HepG2 (cell line): Measurements from ENCODE around the gene S100A6. TPM values are rescaled to one million over a fixed set of nuclear protein-coding genes. Genes with fewer than 3 reads are reported as not detected.

Experiments used
- ATAC-seq: fragments of 200-7000 bp; cut with Tn5 transposase; 3 replicates; pipeline ENCODE4 v1.9.1; 2020; ENCODE audit warnings: mild to moderate bottlenecking, moderate library complexity
- BruUV-seq: library from RNA; stranded (reverse); fragments of 400-500 nt; replicated peaks from 2 replicates; lab custom pipeline; 2021; lab: Mats Ljungman, UMichigan
- CTCF ChIA-PET: fragments of 300-600 bp; formaldehyde crosslinking; extraction: SDS; loops from one replicate; lab custom pipeline; 2021; ENCODE audit warnings: low total read pairs, inconsistent platforms, low intra/inter-chr PET ratio; lab: Yijun Ruan, JAX
- POLR2A ChIA-PET: fragments of 350-600 bp; sonication (Branson Sonifier 250); formaldehyde crosslinking; loops from one replicate; lab custom pipeline; 2020; ENCODE audit warnings: antibody characterized with exemption, inconsistent platforms; lab: Yijun Ruan, JAX
- DNase-seq: peaks from one replicate; pipeline ENCODE4 v3.0.0-alpha.2; 2015; ENCODE audit warnings: low spot score
- FAIRE-seq: peaks from 3 replicates; lab custom pipeline; 2011; peaks lifted over from hg19 to GRCh38; lab: Jason Lieb, UNC
- H2AFZ ChIP-seq: one replicate; pipeline ENCODE4 v1.6.1; 2011; ENCODE audit warnings: low read length, inconsistent platforms
- H3K27ac ChIP-seq: fragments of 300-600 bp; 3 replicates; pipeline ENCODE4 v1.8.0; 2011; ENCODE audit warnings: mixed run types, mild to moderate bottlenecking, mixed read lengths, low read length, inconsistent platforms; ENCODE audit not compliant: insufficient read depth; ENCODE audit errors: extremely low read length
- H3K27me3 ChIP-seq, 2 experiments: fragments of 200-600 bp in 1 of 2; 2 replicates in 1 of 2; 3 replicates in 1 of 2; pipeline versions ENCODE4 v1.6.0 to v1.8.0; 2011; ENCODE audit warnings: low read length in 2 of 2, mild to moderate bottlenecking in 2 of 2, moderate library complexity in 2 of 2, inconsistent platforms in 1 of 2; ENCODE audit not compliant: insufficient read depth in 2 of 2, control insufficient read depth in 1 of 2
- H3K36me3 ChIP-seq, 2 experiments: fragments of 200-600 bp in 1 of 2; replicated peaks in 1 of 2; 2 replicates in 1 of 2; 3 replicates in 1 of 2; pipeline versions ENCODE4 v1.5.1 to v1.8.0; 2011; ENCODE audit warnings: low read length in 2 of 2, inconsistent platforms in 1 of 2; ENCODE audit not compliant: insufficient read depth in 2 of 2, control insufficient read depth in 1 of 2
- H3K4me1 ChIP-seq: 2 replicates; pipeline ENCODE4 v1.5.1; 2012; ENCODE audit warnings: low read length, inconsistent platforms; ENCODE audit not compliant: insufficient read depth
- H3K4me2 ChIP-seq: 2 replicates; pipeline ENCODE4 v1.6.0; 2011; ENCODE audit warnings: low read depth, low read length, inconsistent platforms
- H3K4me3 ChIP-seq, 3 experiments: fragments of 200-600 bp in 1 of 3; sonication (generic), shearing (Covaris generic) in 1 of 3; replicated peaks in 1 of 3; 2 replicates each; pipeline ENCODE4 v1.5.1; 2011 to 2016; ENCODE audit warnings: low read length in 3 of 3, inconsistent platforms in 2 of 3, low read depth in 2 of 3, mild to moderate bottlenecking in 2 of 3, control low read depth in 1 of 3, mixed read lengths in 1 of 3; ENCODE audit not compliant: insufficient read depth in 1 of 3
- H3K79me2 ChIP-seq: one replicate; pipeline ENCODE4 v1.6.1; 2011; ENCODE audit warnings: low read length, inconsistent platforms; ENCODE audit not compliant: insufficient read depth
- H3K9ac ChIP-seq: 2 replicates; pipeline ENCODE4 v1.6.0; 2011; ENCODE audit warnings: mild to moderate bottlenecking, low read depth, low read length, inconsistent platforms; ENCODE audit not compliant: insufficient read depth
- H3K9me3 ChIP-seq: 2 replicates; pipeline ENCODE4 v1.5.1; 2012; ENCODE audit warnings: mild to moderate bottlenecking, low read length
- H4K20me1 ChIP-seq: 2 replicates; pipeline ENCODE4 v1.6.0; 2011; ENCODE audit warnings: inconsistent platforms, mild to moderate bottlenecking, low read length, moderate library complexity; ENCODE audit not compliant: insufficient read depth
- ATAD3A ChIP-seq: sonication (generic); formaldehyde crosslinking; IDR thresholded peaks from 2 replicates; pipeline ENCODE4 v1.4.0; 2020; ENCODE audit warnings: missing genetic modification reagents
- BCL6 ChIP-seq: IDR thresholded peaks from 2 replicates; pipeline ENCODE4 v1.6.1; 2016; ENCODE audit warnings: missing genetic modification reagents, missing compliant biosample characterization
- ELF3 ChIP-seq: IDR thresholded peaks from 2 replicates; pipeline ENCODE4 v1.6.1; 2016; ENCODE audit warnings: missing genetic modification reagents, missing compliant biosample characterization
- MIXL1 ChIP-seq: IDR thresholded peaks from 2 replicates; pipeline ENCODE4 v1.6.1; 2016
- MTA3 ChIP-seq: sonication (generic); formaldehyde crosslinking; IDR thresholded peaks from 2 replicates; pipeline ENCODE4 v1.4.0; 2020; ENCODE audit warnings: missing genetic modification reagents
- SOX6 ChIP-seq, 2 experiments: fragments of 450-650 bp in 1 of 2; sonication (generic) in 1 of 2; formaldehyde crosslinking in 1 of 2; IDR thresholded peaks; 2 replicates each; pipeline versions ENCODE4 v1.4.0 to v1.6.1; 2017 to 2020; ENCODE audit warnings: antibody characterized with exemption in 1 of 2, mild to moderate bottlenecking in 1 of 2, missing genetic modification reagents in 1 of 2
- TGIF2 ChIP-seq: IDR thresholded peaks from 2 replicates; pipeline ENCODE4 v1.6.1; 2016; ENCODE audit warnings: control low read depth, missing compliant biosample characterization
- ZMYM4 ChIP-seq: sonication (generic); formaldehyde crosslinking; IDR thresholded peaks from 2 replicates; pipeline ENCODE4 v1.8.1; 2023; ENCODE audit warnings: mild to moderate bottlenecking, missing genetic modification reagents
- ZNF224 ChIP-seq: sonication (generic); formaldehyde crosslinking; IDR thresholded peaks from 2 replicates; pipeline ENCODE4 v1.5.0; 2020; ENCODE audit warnings: mild to moderate bottlenecking, missing genetic modification reagents
- ZNF569 ChIP-seq: sonication (generic); formaldehyde crosslinking; IDR thresholded peaks from 2 replicates; pipeline ENCODE4 v1.5.0; 2020; ENCODE audit warnings: mild to moderate bottlenecking, missing genetic modification reagents, moderate library complexity, borderline replicate concordance
- ZNF780A ChIP-seq: sonication (generic); formaldehyde crosslinking; IDR thresholded peaks from 2 replicates; pipeline ENCODE4 v1.8.0; 2022; ENCODE audit warnings: mild to moderate bottlenecking, missing genetic modification reagents, moderate library complexity
- WGBS: methylation state at CpG from one replicate; pipeline ENCODE4 v1.1.6; 2017; ENCODE audit warnings: low lambda C conversion rate; 5-methylcytosine and 5-hydroxymethylcytosine counted together
- in situ Hi-C: cut with HindIII; loops from 2 replicates; pipeline ENCODE4 v1.10.0; 2017; ENCODE audit warnings: low pct_unique_long_range_greater_than_20kb; ENCODE audit not compliant: extremely low pct_ligation_motif_present
- intact Hi-C: fragments of 100-400 bp; cut with micrococcal nuclease; formaldehyde crosslinking; loops from one replicate; pipeline ENCODE4 v1.10.0; 2022; ENCODE audit not compliant: unreplicated experiment
- polyA plus RNA-seq, 8 experiments: library from polyadenylated mRNA; depleted of rRNA in 3 of 8; stranded (reverse) in 7 of 8; unstranded in 1 of 8; fragments of >200 nt; fragmentation: Illumina TruSeq in 4 of 8; extraction: Trizol in 4 of 8; gene quantifications; 2 replicates each; pipeline versions ENCODE4 v1.2.1 to v1.2.3, GENCODE V29; 2011 to 2016; ENCODE audit warnings: low read depth in 4 of 8, missing spikeins in 1 of 8, mixed read lengths in 1 of 8; ENCODE audit not compliant: insufficient read depth in 1 of 8
- total RNA-seq, 5 experiments: library from RNA; depleted of rRNA; stranded (reverse); fragments of >200 nt; fragmentation: Illumina TruSeq; extraction: Trizol; gene quantifications; 2 replicates each; pipeline ENCODE4 v1.2.3, GENCODE V29; 2016; ENCODE audit warnings: low read depth in 1 of 5
- TF ChIP-seq, protein P1 (sequence below): sonication (generic); formaldehyde crosslinking; IDR thresholded peaks from 2 replicates; pipeline ENCODE4 v1.8.1; 2022; ENCODE audit warnings: mild to moderate bottlenecking, missing genetic modification reagents
- TF ChIP-seq, protein P2 (sequence below): sonication (generic); formaldehyde crosslinking; IDR thresholded peaks from 2 replicates; pipeline ENCODE4 v1.8.0; 2022; ENCODE audit warnings: mild to moderate bottlenecking, missing genetic modification reagents
- TF ChIP-seq, protein P3 (sequence below): sonication (generic); formaldehyde crosslinking; IDR thresholded peaks from 2 replicates; pipeline ENCODE4 v1.4.0; 2020; ENCODE audit warnings: mild to moderate bottlenecking, missing genetic modification reagents

S100A6 gene
- total and polyA plus RNA-seq, 2 of the 13 experiments (the other 11 are each of a cell fraction or from before 2014, with no cell fraction given): 72.9 to 85.0 TPM

DNA sequence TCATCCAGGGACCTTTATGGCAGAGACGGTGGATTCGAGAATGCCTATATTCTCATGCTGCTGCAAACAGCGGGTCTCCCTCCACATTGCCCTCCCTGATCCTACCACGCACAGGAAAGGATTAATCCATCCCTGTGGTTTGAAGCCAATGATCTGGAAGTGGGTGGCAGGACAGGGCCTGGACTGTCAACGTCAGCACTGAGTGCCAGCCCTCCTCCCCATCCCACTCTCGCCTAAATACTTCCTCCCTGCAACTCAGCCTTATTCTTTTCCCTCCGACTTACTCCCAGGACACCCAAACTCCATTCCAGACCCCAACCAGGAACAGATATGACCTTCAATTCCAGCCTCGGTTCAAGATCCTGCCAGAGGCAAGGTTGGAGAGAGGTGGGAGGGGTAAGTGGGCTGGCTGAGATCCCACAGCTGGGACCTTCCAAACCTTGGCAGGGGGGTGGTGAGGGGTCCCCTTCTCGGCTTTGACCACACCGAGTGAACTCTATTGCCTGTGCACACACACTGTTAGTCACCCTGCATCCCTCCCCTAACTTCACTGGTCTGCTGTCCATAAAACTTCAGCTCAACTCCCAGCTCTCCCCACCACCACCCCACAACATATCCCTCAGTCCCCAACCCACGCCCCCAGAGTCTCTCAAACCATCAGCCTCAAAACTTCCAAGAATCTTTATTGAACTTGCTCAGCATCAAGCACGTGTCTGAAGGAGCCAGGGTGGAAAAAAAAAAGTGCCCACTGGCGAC is 7.3 kb upstream of the S100A6 start:
- Histone ChIP-seq H3K9ac (no peak overlapping the region), H3K4me1 (peaks cover 95% of the 10 kb centered on the region), H3K27ac (no peak overlapping the region), H4K20me1 (no peaks in the 10 kb centered on the region), H3K9me3 (no peaks in the 10 kb centered on the region), H2AFZ (no peak overlapping the region), H3K79me2 (no peaks in the 10 kb centered on the region), H3K27me3 (peaks cover 1 to 10% of the 10 kb centered on the region in 2 experiments; a peak in 2 of 5 replicates), H3K4me2 (no peak overlapping the region), H3K36me3 (no peaks in the 10 kb centered on the region), H3K4me3 (no peak overlapping the region)
- intact Hi-C loops (no loop called here), in situ Hi-C loops (no loop called here)
- CTCF ChIA-PET: no interaction called here
- no peak for ATAC-seq
- DNase-seq: no peak
- BruUV-seq: no TSS peak
- WGBS: 58% methylated on average over 13 of the region's 13 CpGs
- POLR2A ChIA-PET: interaction anchor here (2.9 kb wide), 1 partner anchor 10 kb away, joined by 16 read pairs; no protein-coding TSS in a partner anchor
- FAIRE-seq: no peak
- TF ChIP-seq MTA3 (CRISPR knock-in tag) (no peak), BCL6 (CRISPR knock-in tag) (no peak), ATAD3A (CRISPR knock-in tag) (no peak), SOX6 (IDR thresholded peaks at IDR 0.05) (no peak), SOX6 (CRISPR knock-in tag; IDR thresholded peaks at IDR 0.05) (no peak), ZMYM4 (CRISPR knock-in tag) (no peak), ZNF780A (no peak), TGIF2 (CRISPR knock-in tag) (no peak), MIXL1 (CRISPR knock-in tag) (no peak), ZNF224 (no peak), ZNF569 (CRISPR knock-in tag) (no peak), ELF3 (CRISPR knock-in tag) (no peak)
- TF ChIP-seq, protein P1, sequence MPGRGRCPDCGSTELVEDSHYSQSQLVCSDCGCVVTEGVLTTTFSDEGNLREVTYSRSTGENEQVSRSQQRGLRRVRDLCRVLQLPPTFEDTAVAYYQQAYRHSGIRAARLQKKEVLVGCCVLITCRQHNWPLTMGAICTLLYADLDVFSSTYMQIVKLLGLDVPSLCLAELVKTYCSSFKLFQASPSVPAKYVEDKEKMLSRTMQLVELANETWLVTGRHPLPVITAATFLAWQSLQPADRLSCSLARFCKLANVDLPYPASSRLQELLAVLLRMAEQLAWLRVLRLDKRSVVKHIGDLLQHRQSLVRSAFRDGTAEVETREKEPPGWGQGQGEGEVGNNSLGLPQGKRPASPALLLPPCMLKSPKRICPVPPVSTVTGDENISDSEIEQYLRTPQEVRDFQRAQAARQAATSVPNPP (CRISPR knock-in tag): no peak
- TF ChIP-seq, protein P2, sequence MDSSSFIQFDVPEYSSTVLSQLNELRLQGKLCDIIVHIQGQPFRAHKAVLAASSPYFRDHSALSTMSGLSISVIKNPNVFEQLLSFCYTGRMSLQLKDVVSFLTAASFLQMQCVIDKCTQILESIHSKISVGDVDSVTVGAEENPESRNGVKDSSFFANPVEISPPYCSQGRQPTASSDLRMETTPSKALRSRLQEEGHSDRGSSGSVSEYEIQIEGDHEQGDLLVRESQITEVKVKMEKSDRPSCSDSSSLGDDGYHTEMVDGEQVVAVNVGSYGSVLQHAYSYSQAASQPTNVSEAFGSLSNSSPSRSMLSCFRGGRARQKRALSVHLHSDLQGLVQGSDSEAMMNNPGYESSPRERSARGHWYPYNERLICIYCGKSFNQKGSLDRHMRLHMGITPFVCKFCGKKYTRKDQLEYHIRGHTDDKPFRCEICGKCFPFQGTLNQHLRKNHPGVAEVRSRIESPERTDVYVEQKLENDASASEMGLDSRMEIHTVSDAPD: no peak
- TF ChIP-seq, protein P3, sequence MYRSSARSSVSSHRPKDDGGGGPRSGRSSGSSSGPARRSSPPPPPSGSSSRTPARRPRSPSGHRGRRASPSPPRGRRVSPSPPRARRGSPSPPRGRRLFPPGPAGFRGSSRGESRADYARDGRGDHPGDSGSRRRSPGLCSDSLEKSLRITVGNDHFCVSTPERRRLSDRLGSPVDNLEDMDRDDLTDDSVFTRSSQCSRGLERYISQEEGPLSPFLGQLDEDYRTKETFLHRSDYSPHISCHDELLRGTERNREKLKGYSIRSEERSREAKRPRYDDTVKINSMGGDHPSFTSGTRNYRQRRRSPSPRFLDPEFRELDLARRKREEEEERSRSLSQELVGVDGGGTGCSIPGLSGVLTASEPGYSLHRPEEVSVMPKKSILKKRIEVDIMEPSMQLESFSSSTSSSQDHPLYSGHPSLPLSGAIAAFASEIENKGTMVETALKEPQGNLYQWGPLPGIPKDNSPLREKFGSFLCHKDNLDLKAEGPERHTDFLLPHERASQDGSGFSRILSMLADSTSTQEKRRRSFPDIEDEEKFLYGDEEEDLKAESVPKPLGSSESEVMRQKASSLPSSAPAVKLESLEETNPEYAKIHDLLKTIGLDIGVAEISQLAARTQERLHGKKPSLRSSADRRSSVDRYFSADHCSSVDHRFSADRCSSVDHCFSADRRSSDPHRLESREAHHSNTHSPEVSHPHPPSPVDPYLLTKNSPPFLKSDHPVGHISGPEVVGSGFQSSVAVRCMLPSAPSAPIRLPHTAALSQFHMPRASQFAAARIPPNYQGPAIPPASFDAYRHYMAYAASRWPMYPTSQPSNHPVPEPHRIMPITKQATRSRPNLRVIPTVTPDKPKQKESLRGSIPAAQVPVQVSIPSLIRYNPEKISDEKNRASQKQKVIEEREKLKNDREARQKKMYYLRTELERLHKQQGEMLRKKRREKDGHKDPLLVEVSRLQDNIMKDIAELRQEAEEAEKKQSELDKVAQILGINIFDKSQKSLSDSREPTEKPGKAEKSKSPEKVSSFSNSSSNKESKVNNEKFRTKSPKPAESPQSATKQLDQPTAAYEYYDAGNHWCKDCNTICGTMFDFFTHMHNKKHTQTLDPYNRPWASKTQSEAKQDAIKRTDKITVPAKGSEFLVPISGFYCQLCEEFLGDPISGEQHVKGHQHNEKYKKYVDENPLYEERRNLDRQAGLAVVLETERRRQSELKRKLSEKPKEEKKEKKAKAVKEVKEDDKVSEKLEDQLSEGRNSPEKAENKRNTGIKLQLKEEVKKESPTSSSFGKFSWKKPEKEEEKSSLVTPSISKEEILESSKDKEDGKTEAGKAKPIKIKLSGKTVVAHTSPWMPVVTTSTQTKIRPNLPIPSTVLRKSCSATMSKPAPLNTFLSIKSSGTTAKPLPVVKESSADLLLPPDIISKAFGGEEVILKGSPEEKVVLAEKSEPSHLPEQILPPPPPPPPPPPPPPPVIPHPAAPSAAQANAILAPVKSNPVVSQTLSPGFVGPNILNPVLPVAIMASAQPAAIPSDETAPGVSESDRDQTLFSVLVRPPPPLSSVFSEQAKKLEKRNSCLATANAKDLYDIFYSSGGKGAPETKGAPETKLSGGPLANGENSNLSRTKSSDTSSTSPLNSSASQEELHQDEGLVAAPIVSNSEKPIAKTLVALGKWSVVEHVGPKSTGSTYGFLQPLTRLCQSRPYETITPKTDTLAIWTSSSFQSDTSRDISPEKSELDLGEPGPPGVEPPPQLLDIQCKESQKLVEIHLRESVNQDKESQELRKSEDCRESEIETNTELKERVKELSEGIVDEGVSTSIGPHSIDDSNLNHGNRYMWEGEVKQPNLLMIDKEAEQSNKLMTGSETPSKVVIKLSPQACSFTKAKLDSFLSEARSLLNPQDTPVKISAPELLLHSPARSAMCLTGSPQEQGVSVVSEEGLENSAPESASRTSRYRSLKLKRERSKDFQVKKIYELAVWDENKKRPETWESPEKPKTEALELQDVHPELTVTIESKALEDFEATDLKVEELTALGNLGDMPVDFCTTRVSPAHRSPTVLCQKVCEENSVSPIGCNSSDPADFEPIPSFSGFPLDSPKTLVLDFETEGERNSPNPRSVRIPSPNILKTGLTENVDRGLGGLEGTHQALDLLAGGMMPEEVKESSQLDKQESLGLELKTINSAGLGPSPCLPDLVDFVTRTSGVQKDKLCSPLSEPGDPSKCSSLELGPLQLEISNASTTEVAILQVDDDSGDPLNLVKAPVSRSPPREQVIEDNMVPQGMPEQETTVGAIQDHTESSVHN (CRISPR knock-in tag): no peak
